Measurements from ENCODE around the gene NATD1.
A peak's percentile ranks its signal among the peaks of the same experiment; 100 is the strongest.

The NATD1 gene

GRCh38 chr17:21289902-21290571, 36.8 kb upstream of the NATD1 start:
- no peak for DNase-seq (ENCODE audit: low read depth)

- DNase-seq (ENCODE audit: low read depth): no peak
Measured at GRCh38 chr17:21289175-21289901, 36.1 kb upstream of the NATD1 start.

- DNase-seq (ENCODE audit: low read depth): no peak
Measured at GRCh38 chr17:21288571-21289017, 35.4 kb upstream of the NATD1 start.

- DNase-seq (ENCODE audit: low read depth): peak; percentile 92
Measured at GRCh38 chr17:21287703-21288449, 34.7 kb upstream of the NATD1 start.

GRCh38 chr17:21286909-21287702, 33.9 kb upstream of the NATD1 start:
- no peak for DNase-seq (ENCODE audit: low read depth)

- peak; percentile 99 for DNase-seq (ENCODE audit: low read depth)
Measured at GRCh38 chr17:21286066-21286770, 33.0 kb upstream of the NATD1 start.

- peak; percentile 44 for DNase-seq (ENCODE audit: low read depth)
Measured at GRCh38 chr17:21285164-21286065, 32.2 kb upstream of the NATD1 start.

- DNase-seq (ENCODE audit: low read depth): peak; percentile 100
Measured at GRCh38 chr17:21284319-21285163, 31.3 kb upstream of the NATD1 start, which contains the start of gene MAP2K3. MAP2K3 (plus strand) TSS chr17:21284711; CDS start chr17:21284921, 210 bp downstream.

GRCh38 chr17:21283482-21284318, 30.5 kb upstream of the NATD1 start:
- DNase-seq (ENCODE audit: low read depth): peak; percentile 47

- no peak for DNase-seq (ENCODE audit: low read depth)
Measured at GRCh38 chr17:21282850-21283249, 29.6 kb upstream of the NATD1 start.

- DNase-seq (ENCODE audit: low read depth): peak; percentile 95
Measured at GRCh38 chr17:21282231-21282630, 29.0 kb upstream of the NATD1 start.

GRCh38 chr17:21280081-21280518, 26.9 kb upstream of the NATD1 start:
- peak; percentile 67 for DNase-seq (ENCODE audit: low read depth)

- DNase-seq (ENCODE audit: low read depth): no peak
Measured at GRCh38 chr17:21279582-21279981, 26.4 kb upstream of the NATD1 start.

- no peak for DNase-seq (ENCODE audit: low read depth)
Measured at GRCh38 chr17:21279198-21279535, 26.0 kb upstream of the NATD1 start.

GRCh38 chr17:21278450-21279197, 25.4 kb upstream of the NATD1 start:
- no peak for DNase-seq (ENCODE audit: low read depth)

GRCh38 chr17:21277332-21277731, 24.1 kb upstream of the NATD1 start:
- no peak for DNase-seq (ENCODE audit: low read depth)

GRCh38 chr17:21276264-21276588, 23.0 kb upstream of the NATD1 start:
- no peak for DNase-seq (ENCODE audit: low read depth)
